Adrenal gland (tissue), 5 donors: ENCODE data around the gene MSANTD1.

Experiments
- CTCF ChIP-seq, 6 experiments: fragments of 450-650 bp in 4 of 6; fragments of 200-600 bp in 2 of 6; sonication (generic) in 1 of 6; IDR thresholded peaks; 1 replicate in 5 of 6; 2 replicates in 1 of 6; pipeline versions ENCODE4 v1.5.1 to v1.8.0; 2016 to 2021; ENCODE audit warnings: antibody characterized with exemption in 6 of 6, mild to moderate bottlenecking in 2 of 6, moderate library complexity in 1 of 6
- POLR2A ChIP-seq, 2 donors: fragments of 450-650 bp; IDR thresholded peaks; one replicate each; pipeline ENCODE4 v1.6.1; 2017; ENCODE audit warnings: antibody characterized with exemption in 2 of 2, mild to moderate bottlenecking in 2 of 2, moderate library complexity in 1 of 2
- donor health status: DM: no; HTN: no; CAD: no.

- no peak for TF ChIP-seq CTCF (IDR thresholded peaks at IDR 0.05)
- no peak for TF ChIP-seq POLR2A (IDR thresholded peaks at IDR 0.05)
Measured at GRCh38 chr4:3248811-3249661, at the start of gene MSANTD1.
